IPS-15b (cell line): Measurements from ENCODE around the gene TSG101.

ENCODE experiments used
- H3K27me3 ChIP-seq: one replicate; pipeline ENCODE4 v1.6.1; 2013; ENCODE audit warnings: low read length; ENCODE audit not compliant: control insufficient read depth, insufficient read depth
- H3K36me3 ChIP-seq: one replicate; pipeline ENCODE4 v1.6.1; 2013; ENCODE audit warnings: low read length; ENCODE audit not compliant: control insufficient read depth, insufficient read depth
- H3K4me1 ChIP-seq: one replicate; pipeline ENCODE4 v1.6.1; 2013; ENCODE audit warnings: mild to moderate bottlenecking, low read length; ENCODE audit not compliant: control insufficient read depth, insufficient read depth
- H3K4me3 ChIP-seq: one replicate; pipeline ENCODE4 v1.5.1; 2013; ENCODE audit warnings: low read depth, low read length
- H3K9ac ChIP-seq: one replicate; pipeline ENCODE4 v1.6.1; 2013; ENCODE audit warnings: low read depth, mild to moderate bottlenecking, low read length
- H3K9me3 ChIP-seq: one replicate; pipeline ENCODE4 v1.6.1; 2013; ENCODE audit warnings: mild to moderate bottlenecking, low read length; ENCODE audit not compliant: control insufficient read depth, insufficient read depth

TSG101 gene

GRCh38 chr11:18461909-18462308 lies 64.8 kb downstream of the TSG101 start:
- Histone ChIP-seq H3K27me3 (peaks cover 4% of the 10 kb centered on the region), H3K9ac (no peak overlapping the region), H3K36me3 (no peaks in the 10 kb centered on the region), H3K4me1 (no peaks in the 10 kb centered on the region), H3K9me3 (no peaks in the 10 kb centered on the region), H3K4me3 (no peak overlapping the region)

DNA sequence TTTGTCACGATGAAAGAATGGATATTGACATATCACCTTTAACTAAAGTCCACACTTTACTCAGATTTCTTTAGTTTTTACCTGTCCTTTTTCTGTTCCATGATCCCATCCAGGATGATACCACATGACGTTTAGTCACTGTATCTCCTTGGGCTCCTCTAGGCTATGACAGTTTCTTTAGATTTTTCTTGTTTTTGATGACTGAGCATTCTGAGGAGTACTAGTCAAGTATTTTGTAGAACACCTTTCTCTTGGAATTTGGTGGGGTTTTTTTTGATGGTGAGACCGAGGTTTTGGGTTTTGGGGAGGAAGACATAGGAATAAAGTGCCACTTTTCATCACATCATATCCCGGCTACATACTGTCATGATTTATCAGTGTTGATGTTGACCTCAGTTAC lies 67.1 kb downstream of the TSG101 start:
- no peaks in the 10 kb centered on the region for H3K4me1 ChIP-seq
- no peak overlapping the region for H3K9ac ChIP-seq
- no peaks in the 10 kb centered on the region for H3K36me3 ChIP-seq
- no peak overlapping the region for H3K4me3 ChIP-seq
- H3K27me3 ChIP-seq: peaks cover 13% of the 10 kb centered on the region
- H3K9me3 ChIP-seq: no peaks in the 10 kb centered on the region

DNA sequence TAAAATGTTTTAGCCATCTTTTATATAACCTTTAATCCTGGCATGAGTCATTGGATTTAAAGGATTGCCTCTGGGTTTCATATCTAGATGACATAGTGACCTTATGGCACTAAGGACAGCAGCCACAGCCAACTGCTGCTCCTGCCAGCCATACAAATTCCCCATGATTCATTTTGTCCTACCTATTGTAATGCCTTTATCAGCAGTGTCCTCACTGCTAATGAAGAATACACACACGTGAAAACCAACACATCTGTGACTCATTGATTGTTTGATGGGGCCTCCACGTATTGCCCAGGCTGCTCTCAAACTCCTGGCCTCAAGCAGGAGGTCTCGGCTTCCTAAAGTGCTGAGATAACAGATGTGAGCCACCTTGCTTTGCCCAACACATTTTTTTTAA lies 69.3 kb downstream of the TSG101 start:
- peaks cover 13% of the 10 kb centered on the region for H3K27me3 ChIP-seq
- H3K4me3 ChIP-seq: no peak overlapping the region
- H3K36me3 ChIP-seq: no peaks in the 10 kb centered on the region
- no peak overlapping the region for H3K9ac ChIP-seq
- no peaks in the 10 kb centered on the region for H3K4me1 ChIP-seq
- no peaks in the 10 kb centered on the region for H3K9me3 ChIP-seq

DNA sequence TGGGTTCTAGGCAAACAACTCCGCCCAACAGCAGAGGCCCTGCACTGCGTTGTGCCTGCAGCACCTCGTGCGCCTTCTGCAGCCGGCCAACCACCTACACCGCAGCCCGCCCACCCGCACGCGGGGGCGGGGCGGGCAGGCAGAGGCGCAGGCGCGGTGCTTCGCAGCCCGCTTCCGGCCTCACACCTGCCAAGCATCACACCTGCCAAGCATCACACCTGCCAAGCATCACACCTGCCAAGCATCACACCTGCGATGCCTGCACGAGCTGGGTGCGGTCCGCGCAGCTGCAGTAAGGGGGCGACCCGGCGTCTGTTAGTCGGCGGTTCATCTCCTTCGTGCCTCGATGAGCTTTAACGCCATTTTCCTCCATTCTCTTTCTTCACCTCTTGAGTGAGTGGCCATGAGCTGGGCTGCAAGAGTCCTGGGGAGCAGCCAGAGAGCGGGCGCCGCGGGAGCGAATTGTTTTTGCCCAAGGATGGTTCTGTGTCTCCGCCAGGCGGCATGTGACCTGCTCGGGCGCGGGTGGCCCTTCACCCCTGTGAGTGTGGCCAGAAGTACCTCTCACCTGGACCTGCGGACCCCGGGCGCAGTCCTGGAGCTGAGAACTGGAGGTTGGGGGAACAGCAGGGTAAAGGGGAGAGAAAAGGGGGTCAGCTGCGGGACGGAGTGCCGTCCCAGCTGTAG lies 70.9 kb downstream of the TSG101 start, which contains the start of gene LDHAL6A:
TSS of gene LDHAL6A (plus strand) at position 171 of the 687 bp plus-strand sequence. CDS start 825 bp downstream, outside the sequence.
- Histone ChIP-seq H3K4me3 (no peak within 1 kb of the TSS), H3K9me3 (no peaks in the 10 kb centered on the region), H3K4me1 (no peaks in the 10 kb centered on the region)

GRCh38 chr11:18452927-18453326 lies 73.8 kb downstream of the TSG101 start:
- Histone ChIP-seq H3K9ac (no peak overlapping the region), H3K27me3 (peaks cover 11% of the 10 kb centered on the region), H3K4me3 (no peak overlapping the region), H3K4me1 (no peaks in the 10 kb centered on the region), H3K36me3 (no peaks in the 10 kb centered on the region), H3K9me3 (no peaks in the 10 kb centered on the region)

More for the DNA sequence above, 70.9 kb downstream of the TSG101 start, which contains the start of gene LDHAL6A:
- H3K27me3 ChIP-seq: peaks cover 13% of the 10 kb centered on the region
- no peak within 1 kb of the TSS for H3K9ac ChIP-seq
- no peaks in the 10 kb centered on the region for H3K36me3 ChIP-seq

GRCh38 chr11:18449251-18449650 lies 77.5 kb downstream of the TSG101 start:
- H3K4me3 ChIP-seq: no peak overlapping the region
- no peaks in the 10 kb centered on the region for H3K9me3 ChIP-seq
- no peaks in the 10 kb centered on the region for H3K36me3 ChIP-seq
- H3K9ac ChIP-seq: no peak overlapping the region
- no peaks in the 10 kb centered on the region for H3K4me1 ChIP-seq
- H3K27me3 ChIP-seq: no peaks in the 10 kb centered on the region

- no peaks in the 10 kb centered on the region for H3K4me1 ChIP-seq
- H3K9me3 ChIP-seq: no peaks in the 10 kb centered on the region
- H3K9ac ChIP-seq: no peak overlapping the region
- no peaks in the 10 kb centered on the region for H3K27me3 ChIP-seq
- no peaks in the 10 kb centered on the region for H3K36me3 ChIP-seq
- H3K4me3 ChIP-seq: no peak overlapping the region
Measured at GRCh38 chr11:18438691-18439090, 88.1 kb downstream of the TSG101 start.
